ENCODE data around the gene RAB5IF. TPM values are rescaled to one million over a fixed set of nuclear protein-coding genes. Genes with fewer than 3 reads are reported as not detected.
A peak's percentile ranks its signal among the peaks of the same experiment; 100 is the strongest.

RAB5IF gene
- total and polyA plus RNA-seq, 2 experiments from 2014 or later: 115 to 171 TPM

GRCh38 chr20:36629719-36630681 lies 24.4 kb downstream of the RAB5IF start:
- DNase-seq: no peak
- Histone ChIP-seq H3K4me2 (ENCODE audit: unreplicated experiment) (no peak overlapping the region), H3K79me2 (ENCODE audit: insufficient read depth) (no peaks in the 10 kb centered on the region), H3K4me1 (ENCODE audit: insufficient read depth) (no peaks in the 10 kb centered on the region), H3K27ac (no peak overlapping the region), H2AFZ (no peak overlapping the region), H3K9me2 (ENCODE audit: insufficient read depth) (no peaks in the 10 kb centered on the region), H4K20me1 (ENCODE audit: insufficient read depth) (no peaks in the 10 kb centered on the region), H3K27me3 (replicated peaks; ENCODE audit: insufficient read depth) (no peaks in the 10 kb centered on the region), H3K4me3 (no peak overlapping the region), H3K9ac (no peak overlapping the region), H3F3A (ENCODE audit: insufficient read depth) (no peaks in the 10 kb centered on the region), H3K36me3 (ENCODE audit: low read depth) (no peaks in the 10 kb centered on the region), H3K9me3 (ENCODE audit: low read depth) (no peaks in the 10 kb centered on the region)
- no peak for TF ChIP-seq EZH2 (IDR thresholded peaks at IDR 0.05; ENCODE audit: insufficient read depth, poor library complexity, severe bottlenecking)
- no peak for TF ChIP-seq EZH2phosphoT487 (IDR thresholded peaks at IDR 0.05; ENCODE audit: insufficient read depth, low read depth)
- in situ Hi-C loops (cut with MboI): no loop called here
- WGBS, 2 experiments (ENCODE audit: low coverage in 1 of 2, low lambda C conversion rate in 2 of 2, missing lambda C conversion rate in 2 of 2): 74 to 76% methylated on average over 15 of the region's 15 CpGs

- Histone ChIP-seq H3K27me3 (replicated peaks; ENCODE audit: insufficient read depth) (no peaks in the 10 kb centered on the region), H3K9me3 (ENCODE audit: low read depth) (no peaks in the 10 kb centered on the region), H3K4me1 (ENCODE audit: insufficient read depth) (no peaks in the 10 kb centered on the region), H3K9ac (no peak overlapping the region), H3K36me3 (ENCODE audit: low read depth) (no peaks in the 10 kb centered on the region), H4K20me1 (ENCODE audit: insufficient read depth) (no peaks in the 10 kb centered on the region), H2AFZ (no peak overlapping the region), H3K4me2 (ENCODE audit: unreplicated experiment) (no peak overlapping the region), H3K27ac (no peak overlapping the region), H3K4me3 (no peak overlapping the region), H3K9me2 (ENCODE audit: insufficient read depth) (no peaks in the 10 kb centered on the region), H3K79me2 (ENCODE audit: insufficient read depth) (no peaks in the 10 kb centered on the region), H3F3A (ENCODE audit: insufficient read depth) (no peaks in the 10 kb centered on the region)
- TF ChIP-seq EZH2 (IDR thresholded peaks at IDR 0.05; ENCODE audit: insufficient read depth, poor library complexity, severe bottlenecking) (no peak), EZH2phosphoT487 (IDR thresholded peaks at IDR 0.05; ENCODE audit: insufficient read depth, low read depth) (no peak)
- in situ Hi-C loops (cut with MboI): no loop called here
- peak; percentile 24 for DNase-seq
- 90 to 93% methylated on average over 6 of the region's 6 CpGs for WGBS, 2 experiments (ENCODE audit: low coverage in 1 of 2, low lambda C conversion rate in 2 of 2, missing lambda C conversion rate in 2 of 2)
Measured at GRCh38 chr20:36631646-36632045, 26.1 kb downstream of the RAB5IF start.

- in situ Hi-C loops (cut with MboI): no loop called here
- H3K9me3 ChIP-seq (ENCODE audit: low read depth): no peaks in the 10 kb centered on the region
- no peak overlapping the region for H2AFZ ChIP-seq
- no peak for DNase-seq
- WGBS, 2 experiments (ENCODE audit: low coverage in 1 of 2, low lambda C conversion rate in 2 of 2, missing lambda C conversion rate in 2 of 2): 71 to 78% methylated on average over 3 of the region's 3 CpGs
- H3K27ac ChIP-seq: no peak overlapping the region
- H3K9ac ChIP-seq: no peak overlapping the region
- H4K20me1 ChIP-seq (ENCODE audit: insufficient read depth): no peaks in the 10 kb centered on the region
- no peaks in the 10 kb centered on the region for H3K79me2 ChIP-seq (ENCODE audit: insufficient read depth)
- H3K9me2 ChIP-seq (ENCODE audit: insufficient read depth): no peaks in the 10 kb centered on the region
- no peak overlapping the region for H3K4me3 ChIP-seq
- H3F3A ChIP-seq (ENCODE audit: insufficient read depth): no peaks in the 10 kb centered on the region
- no peak overlapping the region for H3K4me2 ChIP-seq (ENCODE audit: unreplicated experiment)
- H3K27me3 ChIP-seq (replicated peaks; ENCODE audit: insufficient read depth): no peaks in the 10 kb centered on the region
- TF ChIP-seq EZH2phosphoT487 (IDR thresholded peaks at IDR 0.05; ENCODE audit: insufficient read depth, low read depth) (no peak), EZH2 (IDR thresholded peaks at IDR 0.05; ENCODE audit: insufficient read depth, poor library complexity, severe bottlenecking) (no peak)
- H3K4me1 ChIP-seq (ENCODE audit: insufficient read depth): no peaks in the 10 kb centered on the region
- no peaks in the 10 kb centered on the region for H3K36me3 ChIP-seq (ENCODE audit: low read depth)
Measured at GRCh38 chr20:36632147-36632486, 26.5 kb downstream of the RAB5IF start.

- no peaks in the 10 kb centered on the region for H3K79me2 ChIP-seq (ENCODE audit: insufficient read depth)
Measured at GRCh38 chr20:36632487-36633284, 27.1 kb downstream of the RAB5IF start.

More at GRCh38 chr20:36632487-36633284, 27.1 kb downstream of the RAB5IF start:
- WGBS, 2 experiments (ENCODE audit: low coverage in 1 of 2, low lambda C conversion rate in 2 of 2, missing lambda C conversion rate in 2 of 2): 77% methylated on average over 13 to 14 of the region's 14 CpGs
- H3F3A ChIP-seq (ENCODE audit: insufficient read depth): no peaks in the 10 kb centered on the region
- no peaks in the 10 kb centered on the region for H3K9me3 ChIP-seq (ENCODE audit: low read depth)
- no peaks in the 10 kb centered on the region for H3K36me3 ChIP-seq (ENCODE audit: low read depth)
- H3K27ac ChIP-seq: no peak overlapping the region
- no peaks in the 10 kb centered on the region for H4K20me1 ChIP-seq (ENCODE audit: insufficient read depth)
- TF ChIP-seq EZH2 (IDR thresholded peaks at IDR 0.05; ENCODE audit: insufficient read depth, poor library complexity, severe bottlenecking) (no peak), EZH2phosphoT487 (IDR thresholded peaks at IDR 0.05; ENCODE audit: insufficient read depth, low read depth) (no peak)
- no peaks in the 10 kb centered on the region for H3K27me3 ChIP-seq (replicated peaks; ENCODE audit: insufficient read depth)
- no peak overlapping the region for H3K4me2 ChIP-seq (ENCODE audit: unreplicated experiment)
- no peaks in the 10 kb centered on the region for H3K4me1 ChIP-seq (ENCODE audit: insufficient read depth)
- DNase-seq: no peak
- no peak overlapping the region for H3K9ac ChIP-seq
- H2AFZ ChIP-seq: no peak overlapping the region
- no peaks in the 10 kb centered on the region for H3K9me2 ChIP-seq (ENCODE audit: insufficient read depth)
- H3K4me3 ChIP-seq: no peak overlapping the region
- in situ Hi-C loops (cut with MboI): no loop called here
